Natural killer cell (primary cell): ENCODE measurements around the gene TSSK2. TPM values are rescaled to one million over a fixed set of nuclear protein-coding genes. Genes with fewer than 3 reads are reported as not detected.

Source experiments
- ATAC-seq, 3 donors: fragments of 150-1000 bp in 2 of 3; fragments of 200-7000 bp in 1 of 3; cut with Tn5 transposase; 1 replicate in 1 of 3; 2 replicates in 2 of 3; pipeline ENCODE4 v1.10.0; 2021; ENCODE audit warnings: mild to moderate bottlenecking in 2 of 3, moderate library complexity in 2 of 3
- DNase-seq, 2 donors: peaks; one replicate each; pipeline versions ENCODE4 v3.0.0 to v3.0.0-alpha.2; 2013 to 2021; ENCODE audit warnings: mixed read lengths in 1 of 2
- H3K27ac ChIP-seq: one replicate; pipeline ENCODE4 v1.5.1; 2013; ENCODE audit warnings: mild to moderate bottlenecking, low read length
- H3K27me3 ChIP-seq: one replicate; pipeline ENCODE4 v1.6.1; 2013; ENCODE audit warnings: low read length; ENCODE audit not compliant: control insufficient read depth, insufficient read depth
- H3K36me3 ChIP-seq: one replicate; pipeline ENCODE4 v1.6.1; 2013; ENCODE audit warnings: low read length; ENCODE audit not compliant: control insufficient read depth, insufficient read depth
- H3K4me1 ChIP-seq: one replicate; pipeline ENCODE4 v1.6.1; 2013; ENCODE audit warnings: low read length; ENCODE audit not compliant: control insufficient read depth, insufficient read depth
- H3K4me3 ChIP-seq: one replicate; pipeline ENCODE4 v1.5.1; 2013; ENCODE audit warnings: low read length
- H3K9me3 ChIP-seq: one replicate; pipeline ENCODE4 v1.6.1; 2013; ENCODE audit warnings: low read length; ENCODE audit not compliant: control insufficient read depth, insufficient read depth
- H3K27ac Mint-ChIP-seq, 2 donors: one replicate each; pipeline ENCODE4 v1.8.0; 2022; ENCODE audit warnings: mild to moderate bottlenecking in 2 of 2, mixed read lengths in 2 of 2, moderate library complexity in 1 of 2
- H3K27me3 Mint-ChIP-seq, 2 donors: one replicate each; pipeline ENCODE4 v1.8.0; 2022; ENCODE audit warnings: low read depth in 2 of 2, mixed read lengths in 2 of 2
- H3K36me3 Mint-ChIP-seq: one replicate; pipeline ENCODE4 v1.8.0; 2022; ENCODE audit warnings: mixed read lengths
- H3K4me1 Mint-ChIP-seq, 2 donors: one replicate each; pipeline ENCODE4 v1.8.0; 2022; ENCODE audit warnings: mixed read lengths in 2 of 2
- H3K4me3 Mint-ChIP-seq: one replicate; pipeline ENCODE4 v1.8.0; 2022; ENCODE audit warnings: mild to moderate bottlenecking, moderate library complexity, mixed read lengths
- H3K9me3 Mint-ChIP-seq, 2 donors: one replicate each; pipeline ENCODE4 v1.8.0; 2022; ENCODE audit warnings: mixed read lengths in 2 of 2
- WGBS: methylation state at CpG from one replicate; pipeline ENCODE4 v1.1.7; 2013; ENCODE audit warnings: missing lambda C conversion rate; ENCODE audit not compliant: insufficient coverage; 5-methylcytosine and 5-hydroxymethylcytosine counted together
- intact Hi-C: fragments of 100-400 bp; cut with micrococcal nuclease; formaldehyde crosslinking; loops from one replicate; pipeline ENCODE4 v1.14.2; 2022
- total RNA-seq, 4 donors: library from RNA; stranded (reverse); fragments of 120-200 nt in 1 of 4; gene quantifications; one replicate each; pipeline versions ENCODE4 v1.2.3 to v1.2.4, GENCODE V29; 2013 to 2022
- TF ChIP-seq, protein P1 (sequence below): fragments of 200-600 bp; IDR thresholded peaks from one replicate; pipeline ENCODE4 v1.8.0; 2022; ENCODE audit warnings: antibody characterized with exemption

Gene TSSK2
- total RNA-seq, 3 donors from 2014 or later (not counting 1 experiment from before 2014, with no cell fraction given) = not detected

DNA sequence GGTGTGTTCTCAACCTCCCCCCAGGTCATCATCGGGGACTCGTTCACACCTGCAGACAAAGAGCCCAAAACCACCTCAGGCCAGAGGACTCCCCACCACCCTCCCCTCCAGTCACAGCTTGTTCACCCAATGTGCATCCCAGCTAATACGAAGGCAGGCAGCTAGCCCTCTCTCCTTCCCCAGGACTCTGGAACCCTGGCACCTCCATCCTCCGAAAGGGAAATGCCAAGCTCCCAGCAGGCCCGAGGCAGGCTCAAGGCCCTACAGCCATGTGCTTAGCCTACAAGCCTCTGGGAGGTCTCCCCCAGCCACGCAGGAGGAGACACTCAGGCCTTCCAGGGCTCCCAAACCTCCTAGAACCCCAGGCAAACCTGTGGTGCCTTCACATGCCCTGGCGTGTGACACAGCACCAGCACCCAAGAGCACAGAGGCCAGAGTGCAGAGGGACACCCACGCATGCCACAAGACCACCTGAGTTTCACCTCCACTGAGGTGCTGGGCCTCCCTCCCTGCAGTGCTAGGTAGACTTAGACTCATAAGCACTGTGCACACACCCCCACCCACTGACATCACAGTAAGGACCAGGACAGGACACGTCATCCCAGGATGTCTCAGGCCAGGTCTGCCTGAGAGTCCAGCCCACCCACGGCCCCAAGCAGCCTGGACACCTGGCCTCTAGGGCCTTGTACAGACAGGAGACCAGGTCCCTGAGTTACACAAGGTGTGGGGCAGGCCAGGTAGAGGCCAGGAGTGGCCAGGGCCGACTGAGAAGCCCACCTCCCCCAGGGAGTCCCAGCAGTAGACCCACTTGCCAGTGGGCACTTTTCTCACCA lies 6.5 kb downstream of the TSSK2 start:
- 97% methylated on average over 11 of the region's 11 CpGs for WGBS
- no peak for ATAC-seq

DNA sequence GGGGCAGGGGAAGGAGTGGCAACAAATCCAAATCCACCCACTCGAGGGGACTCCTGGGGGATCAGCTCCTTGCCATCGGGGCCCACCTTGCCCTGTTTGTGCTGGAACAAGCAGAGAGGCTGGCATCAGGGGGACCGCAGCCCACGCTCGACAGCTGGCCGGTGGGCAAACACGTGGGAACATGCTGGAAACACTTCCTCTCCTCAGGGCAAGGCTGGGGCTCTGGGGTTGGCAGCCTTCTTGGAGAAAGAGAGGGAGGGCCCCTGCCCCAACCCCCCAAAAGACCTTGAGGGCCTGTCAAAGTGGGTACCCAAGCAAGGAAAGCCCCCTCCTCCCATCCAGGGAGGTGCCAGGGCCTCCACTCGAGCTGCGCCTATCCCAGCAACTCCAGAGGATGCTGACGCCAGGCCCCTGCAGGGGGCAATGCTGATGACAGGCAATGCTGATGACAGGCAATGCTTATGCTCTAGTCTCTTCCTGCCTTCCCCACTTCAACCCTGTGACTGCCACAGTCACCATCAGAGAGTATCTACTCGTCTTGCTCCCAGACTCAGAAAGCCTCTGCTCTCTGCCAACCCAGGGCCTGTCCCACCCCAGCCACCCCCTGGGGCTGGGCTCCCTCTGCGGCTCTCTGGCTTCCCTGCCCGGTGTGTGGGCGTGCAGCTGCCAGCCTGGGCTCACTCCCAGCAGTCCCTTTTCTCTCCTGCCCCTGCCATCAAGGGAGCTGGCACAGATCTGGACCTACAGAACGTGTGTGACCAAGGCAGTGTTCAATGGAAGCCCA lies 7.3 kb downstream of the TSSK2 start:
- ATAC-seq = no peak
- no peaks in the 10 kb centered on the region for H3K9me3 ChIP-seq
- no peaks in the 10 kb centered on the region for H3K36me3 Mint-ChIP-seq
- H3K36me3 ChIP-seq = peaks cover 78% of the 10 kb centered on the region
- no peaks in the 10 kb centered on the region for H3K27me3 Mint-ChIP-seq
- no peaks in the 10 kb centered on the region for H3K27me3 ChIP-seq
- no peak overlapping the region for H3K4me3 Mint-ChIP-seq
- H3K4me3 ChIP-seq = no peak overlapping the region
- H3K4me1 Mint-ChIP-seq = peaks cover 2 to 19% of the 10 kb centered on the region in 2 donors
- H3K9me3 Mint-ChIP-seq = no peaks in the 10 kb centered on the region
- no peak overlapping the region for H3K27ac Mint-ChIP-seq
- 95% methylated on average over 15 of the region's 15 CpGs for WGBS
- intact Hi-C loops = no loop called here
- DNase-seq = no peak
- H3K27ac ChIP-seq = no peak overlapping the region
- TF ChIP-seq, protein P1, sequence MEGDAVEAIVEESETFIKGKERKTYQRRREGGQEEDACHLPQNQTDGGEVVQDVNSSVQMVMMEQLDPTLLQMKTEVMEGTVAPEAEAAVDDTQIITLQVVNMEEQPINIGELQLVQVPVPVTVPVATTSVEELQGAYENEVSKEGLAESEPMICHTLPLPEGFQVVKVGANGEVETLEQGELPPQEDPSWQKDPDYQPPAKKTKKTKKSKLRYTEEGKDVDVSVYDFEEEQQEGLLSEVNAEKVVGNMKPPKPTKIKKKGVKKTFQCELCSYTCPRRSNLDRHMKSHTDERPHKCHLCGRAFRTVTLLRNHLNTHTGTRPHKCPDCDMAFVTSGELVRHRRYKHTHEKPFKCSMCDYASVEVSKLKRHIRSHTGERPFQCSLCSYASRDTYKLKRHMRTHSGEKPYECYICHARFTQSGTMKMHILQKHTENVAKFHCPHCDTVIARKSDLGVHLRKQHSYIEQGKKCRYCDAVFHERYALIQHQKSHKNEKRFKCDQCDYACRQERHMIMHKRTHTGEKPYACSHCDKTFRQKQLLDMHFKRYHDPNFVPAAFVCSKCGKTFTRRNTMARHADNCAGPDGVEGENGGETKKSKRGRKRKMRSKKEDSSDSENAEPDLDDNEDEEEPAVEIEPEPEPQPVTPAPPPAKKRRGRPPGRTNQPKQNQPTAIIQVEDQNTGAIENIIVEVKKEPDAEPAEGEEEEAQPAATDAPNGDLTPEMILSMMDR = no peak
- H3K4me1 ChIP-seq = peaks cover 4% of the 10 kb centered on the region

More for the DNA sequence above, 6.5 kb downstream of the TSSK2 start:
- Mint-ChIP-seq H3K27me3 (no peaks in the 10 kb centered on the region), H3K4me3 (no peak overlapping the region), H3K36me3 (no peaks in the 10 kb centered on the region), H3K9me3 (no peaks in the 10 kb centered on the region), H3K27ac (no peak overlapping the region), H3K4me1 (peaks cover 0 to 17% of the 10 kb centered on the region in 2 donors)
- H3K4me3 ChIP-seq = no peak overlapping the region
- TF ChIP-seq, protein P1 = no peak
- no peak for DNase-seq
- peaks cover 81% of the 10 kb centered on the region for H3K36me3 ChIP-seq
- no peak overlapping the region for H3K27ac ChIP-seq
- H3K4me1 ChIP-seq = no peaks in the 10 kb centered on the region
- no peaks in the 10 kb centered on the region for H3K9me3 ChIP-seq
- intact Hi-C loops = no loop called here
- no peaks in the 10 kb centered on the region for H3K27me3 ChIP-seq

- DNase-seq = no peak
- peaks cover 75% of the 10 kb centered on the region for H3K36me3 ChIP-seq
- 97% methylated on average over 9 of the region's 9 CpGs for WGBS
- no peaks in the 10 kb centered on the region for H3K36me3 Mint-ChIP-seq
- H3K4me3 ChIP-seq = no peak overlapping the region
- no peak overlapping the region for H3K27ac Mint-ChIP-seq
- H3K9me3 Mint-ChIP-seq = no peaks in the 10 kb centered on the region
- peaks cover 8 to 25% of the 10 kb centered on the region in 2 donors for H3K4me1 Mint-ChIP-seq
- H3K27ac ChIP-seq = no peak overlapping the region
- TF ChIP-seq, protein P1 = no peak
- no peak overlapping the region for H3K4me3 Mint-ChIP-seq
- peaks cover 9% of the 10 kb centered on the region for H3K4me1 ChIP-seq
- H3K9me3 ChIP-seq = no peaks in the 10 kb centered on the region
- intact Hi-C loops = no loop called here
- no peaks in the 10 kb centered on the region for H3K27me3 ChIP-seq
- H3K27me3 Mint-ChIP-seq = no peaks in the 10 kb centered on the region
- no peak for ATAC-seq
Observed at GRCh38 chr22:19139001-19139356, 7.9 kb downstream of the TSSK2 start.
